DOHH2 (cell line): ENCODE data around the gene LRSAM1.
"Not testable (repeated sequence)": the region's sequence is repeated elsewhere in the genome, so short reads cannot be mapped to it uniquely, and the experiment has no call there.

Experiments used
- CTCF ChIP-seq: fragments of 200-600 bp; sonication (generic); IDR thresholded peaks from one replicate; pipeline ENCODE4 v1.5.1; 2014; ENCODE audit warnings: antibody characterized with exemption, mild to moderate bottlenecking, low read depth, low read length; ENCODE audit not compliant: poor library complexity, severe bottlenecking
- EZH2phosphoT487 ChIP-seq: fragments of 200-600 bp; sonication (generic); IDR thresholded peaks from 2 replicates; pipeline ENCODE4 v1.6.1; 2017; ENCODE audit warnings: borderline replicate concordance, mild to moderate bottlenecking, antibody characterized with exemption, low read length, moderate library complexity, mixed read lengths

- not testable (repeated sequence) for TF ChIP-seq CTCF, EZH2phosphoT487
Measured at GRCh38 chr9:127466407-127466917, 15.2 kb downstream of the LRSAM1 start.
